GM12874 (cell line): Measurements from ENCODE around the gene ACAT1.

ENCODE experiments used
- TF ChIP-seq, protein P1 (sequence below): IDR thresholded peaks from 2 replicates; pipeline ENCODE4 v1.5.1; 2011; ENCODE audit warnings: low read depth, mild to moderate bottlenecking, control low read depth, low read length, moderate library complexity; ENCODE audit not compliant: insufficient read depth

Gene ACAT1

DNA sequence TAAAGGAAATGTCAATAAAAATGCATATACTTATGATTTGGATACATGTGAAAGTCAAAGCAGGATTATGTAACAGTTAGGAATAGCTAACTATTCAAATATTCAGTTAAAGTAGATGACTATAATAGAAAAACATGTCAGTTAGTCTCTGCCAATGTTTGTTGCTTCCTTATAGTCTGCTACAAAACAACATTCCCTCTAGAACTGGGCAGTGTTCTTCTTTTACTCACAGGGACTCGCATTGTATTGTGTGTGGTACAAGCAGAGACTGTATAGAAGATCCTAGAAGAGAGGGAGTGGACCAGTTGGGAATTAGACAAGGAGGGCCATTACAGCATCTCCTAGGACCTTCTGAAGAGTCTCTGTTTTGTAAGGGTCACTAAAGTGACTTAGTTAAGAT, 10.6 kb downstream of the ACAT1 start:
- TF ChIP-seq, protein P1, sequence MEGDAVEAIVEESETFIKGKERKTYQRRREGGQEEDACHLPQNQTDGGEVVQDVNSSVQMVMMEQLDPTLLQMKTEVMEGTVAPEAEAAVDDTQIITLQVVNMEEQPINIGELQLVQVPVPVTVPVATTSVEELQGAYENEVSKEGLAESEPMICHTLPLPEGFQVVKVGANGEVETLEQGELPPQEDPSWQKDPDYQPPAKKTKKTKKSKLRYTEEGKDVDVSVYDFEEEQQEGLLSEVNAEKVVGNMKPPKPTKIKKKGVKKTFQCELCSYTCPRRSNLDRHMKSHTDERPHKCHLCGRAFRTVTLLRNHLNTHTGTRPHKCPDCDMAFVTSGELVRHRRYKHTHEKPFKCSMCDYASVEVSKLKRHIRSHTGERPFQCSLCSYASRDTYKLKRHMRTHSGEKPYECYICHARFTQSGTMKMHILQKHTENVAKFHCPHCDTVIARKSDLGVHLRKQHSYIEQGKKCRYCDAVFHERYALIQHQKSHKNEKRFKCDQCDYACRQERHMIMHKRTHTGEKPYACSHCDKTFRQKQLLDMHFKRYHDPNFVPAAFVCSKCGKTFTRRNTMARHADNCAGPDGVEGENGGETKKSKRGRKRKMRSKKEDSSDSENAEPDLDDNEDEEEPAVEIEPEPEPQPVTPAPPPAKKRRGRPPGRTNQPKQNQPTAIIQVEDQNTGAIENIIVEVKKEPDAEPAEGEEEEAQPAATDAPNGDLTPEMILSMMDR, result no peak

- TF ChIP-seq, protein P1, result peak; percentile 43; the same call in 1 of the 2 replicates
Observed at GRCh38 chr11:108135845-108136544, 14.6 kb downstream of the ACAT1 start.

- TF ChIP-seq, protein P1, result no peak
Observed at GRCh38 chr11:108137212-108137611, 15.8 kb downstream of the ACAT1 start.

GRCh38 chr11:108142304-108142703, 20.9 kb downstream of the ACAT1 start:
- TF ChIP-seq, protein P1, result no peak

DNA sequence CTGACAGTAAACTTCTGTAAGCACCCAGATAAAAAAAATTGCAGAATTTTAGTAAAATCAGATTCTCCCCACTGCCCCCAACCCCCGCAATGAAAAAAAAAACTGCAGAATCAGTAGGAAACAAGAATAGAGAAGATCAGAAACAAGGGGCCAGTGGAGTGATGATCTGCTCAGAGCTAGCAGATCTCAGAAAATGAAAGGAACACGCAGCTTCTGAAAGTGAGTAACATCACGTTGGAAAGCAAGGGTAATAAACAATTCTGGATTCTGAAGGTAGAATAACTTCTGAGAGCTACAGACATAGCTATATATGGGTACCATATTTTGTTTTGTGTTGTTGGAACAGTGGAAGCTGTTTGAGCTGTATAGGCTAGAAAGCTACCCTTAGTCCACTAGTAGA, 23.2 kb downstream of the ACAT1 start:
- TF ChIP-seq, protein P1, result no peak

DNA sequence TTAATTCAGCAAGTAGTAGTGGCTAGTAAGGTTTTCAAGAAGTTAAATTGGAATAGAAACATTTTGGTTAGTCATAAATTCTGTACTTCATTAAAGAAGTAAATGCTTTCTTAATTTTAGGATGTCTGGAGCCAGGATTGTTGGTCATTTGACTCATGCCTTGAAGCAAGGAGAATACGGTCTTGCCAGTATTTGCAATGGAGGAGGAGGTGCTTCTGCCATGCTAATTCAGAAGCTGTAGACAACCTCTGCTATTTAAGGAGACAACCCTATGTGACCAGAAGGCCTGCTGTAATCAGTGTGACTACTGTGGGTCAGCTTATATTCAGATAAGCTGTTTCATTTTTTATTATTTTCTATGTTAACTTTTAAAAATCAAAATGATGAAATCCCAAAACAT, 25.8 kb downstream of the ACAT1 start:
- TF ChIP-seq, protein P1, result no peak

DNA sequence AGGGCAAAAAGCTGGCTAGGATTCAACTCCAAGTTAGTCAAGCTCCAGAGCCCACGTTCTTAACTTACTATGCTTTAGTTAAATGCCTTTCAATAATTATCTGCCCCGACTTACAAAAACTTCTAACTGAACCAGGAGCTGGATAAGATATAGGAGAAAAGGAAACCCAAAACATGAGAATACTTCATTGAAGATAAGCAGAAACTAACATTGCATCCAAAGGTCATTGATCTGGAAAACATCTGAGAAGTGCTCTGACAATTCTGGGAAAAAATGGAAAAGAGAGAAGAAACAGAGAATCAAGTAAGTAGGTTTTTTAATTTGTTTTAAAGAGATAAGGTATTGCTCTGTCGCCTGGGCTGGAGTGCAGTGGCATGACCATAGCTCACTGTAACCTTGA, 27.2 kb downstream of the ACAT1 start:
- TF ChIP-seq, protein P1, result no peak

- TF ChIP-seq, protein P1, result no peak
Observed at GRCh38 chr11:108154591-108154990, 33.2 kb downstream of the ACAT1 start.
